GM12874 (cell line): ENCODE data around the gene COQ4.

Experiments used
- TF ChIP-seq, protein P1 (sequence below): IDR thresholded peaks from 2 replicates; pipeline ENCODE4 v1.5.1; 2011; ENCODE audit warnings: low read depth, mild to moderate bottlenecking, control low read depth, low read length, moderate library complexity; ENCODE audit not compliant: insufficient read depth

COQ4 gene

GRCh38 chr9:128316421-128316820, 6.2 kb upstream of the COQ4 start:
- TF ChIP-seq, protein P1, sequence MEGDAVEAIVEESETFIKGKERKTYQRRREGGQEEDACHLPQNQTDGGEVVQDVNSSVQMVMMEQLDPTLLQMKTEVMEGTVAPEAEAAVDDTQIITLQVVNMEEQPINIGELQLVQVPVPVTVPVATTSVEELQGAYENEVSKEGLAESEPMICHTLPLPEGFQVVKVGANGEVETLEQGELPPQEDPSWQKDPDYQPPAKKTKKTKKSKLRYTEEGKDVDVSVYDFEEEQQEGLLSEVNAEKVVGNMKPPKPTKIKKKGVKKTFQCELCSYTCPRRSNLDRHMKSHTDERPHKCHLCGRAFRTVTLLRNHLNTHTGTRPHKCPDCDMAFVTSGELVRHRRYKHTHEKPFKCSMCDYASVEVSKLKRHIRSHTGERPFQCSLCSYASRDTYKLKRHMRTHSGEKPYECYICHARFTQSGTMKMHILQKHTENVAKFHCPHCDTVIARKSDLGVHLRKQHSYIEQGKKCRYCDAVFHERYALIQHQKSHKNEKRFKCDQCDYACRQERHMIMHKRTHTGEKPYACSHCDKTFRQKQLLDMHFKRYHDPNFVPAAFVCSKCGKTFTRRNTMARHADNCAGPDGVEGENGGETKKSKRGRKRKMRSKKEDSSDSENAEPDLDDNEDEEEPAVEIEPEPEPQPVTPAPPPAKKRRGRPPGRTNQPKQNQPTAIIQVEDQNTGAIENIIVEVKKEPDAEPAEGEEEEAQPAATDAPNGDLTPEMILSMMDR: no peak

- TF ChIP-seq, protein P1: no peak
Measured at GRCh38 chr9:128317629-128318028, 5.0 kb upstream of the COQ4 start.

GRCh38 chr9:128321343-128321742, 1.3 kb upstream of the COQ4 start:
- TF ChIP-seq, protein P1: no peak

DNA sequence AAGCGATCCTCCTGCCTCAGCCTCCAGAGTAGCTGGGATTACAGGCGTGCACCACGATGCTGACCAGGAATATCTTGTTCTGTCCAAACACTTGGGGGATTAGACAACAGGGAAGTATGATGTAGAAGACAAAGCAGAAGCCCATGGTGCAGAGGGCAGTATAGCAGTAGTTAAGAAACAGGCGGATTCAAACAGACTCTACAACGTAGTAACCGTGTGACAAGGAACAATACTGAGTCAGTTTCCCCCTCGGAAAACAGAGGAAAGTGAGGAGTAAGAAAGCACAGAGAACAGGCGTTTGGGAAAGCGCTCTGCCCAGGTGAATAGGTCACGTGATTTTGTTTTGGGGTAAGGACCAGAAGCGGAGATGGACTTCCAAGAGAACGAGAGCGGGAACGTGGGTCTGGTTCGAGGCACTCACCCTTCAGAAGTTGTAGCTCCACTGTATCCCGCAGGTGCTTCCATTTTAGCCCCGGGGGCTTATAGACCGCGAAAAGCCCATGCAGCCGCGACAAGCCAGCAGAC, 698 bp upstream of the COQ4 start:
- TF ChIP-seq, protein P1: no peak

- TF ChIP-seq, protein P1: no peak
Measured at GRCh38 chr9:128323212-128323730, 632 bp downstream of the COQ4 start.

DNA sequence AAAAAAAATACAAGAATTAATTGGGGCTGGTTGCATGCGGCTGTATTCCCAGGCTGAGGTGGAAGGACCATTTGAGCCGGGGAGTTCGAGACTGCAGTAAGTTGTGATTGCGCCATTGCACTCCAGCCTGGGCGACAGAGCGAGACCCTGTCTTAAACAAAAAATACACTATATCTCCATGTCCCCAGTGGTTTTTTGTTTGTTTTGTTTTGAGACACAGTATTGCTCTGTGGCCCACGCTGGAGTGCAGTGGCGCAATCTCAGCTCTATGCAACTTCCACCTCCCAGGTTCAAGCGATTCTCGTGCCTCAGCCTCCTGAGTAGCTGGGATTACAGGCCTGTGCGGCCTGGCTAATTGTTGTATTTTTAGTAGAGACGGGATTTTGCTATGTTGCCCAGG, 1.2 kb downstream of the COQ4 start:
- TF ChIP-seq, protein P1: no peak

DNA sequence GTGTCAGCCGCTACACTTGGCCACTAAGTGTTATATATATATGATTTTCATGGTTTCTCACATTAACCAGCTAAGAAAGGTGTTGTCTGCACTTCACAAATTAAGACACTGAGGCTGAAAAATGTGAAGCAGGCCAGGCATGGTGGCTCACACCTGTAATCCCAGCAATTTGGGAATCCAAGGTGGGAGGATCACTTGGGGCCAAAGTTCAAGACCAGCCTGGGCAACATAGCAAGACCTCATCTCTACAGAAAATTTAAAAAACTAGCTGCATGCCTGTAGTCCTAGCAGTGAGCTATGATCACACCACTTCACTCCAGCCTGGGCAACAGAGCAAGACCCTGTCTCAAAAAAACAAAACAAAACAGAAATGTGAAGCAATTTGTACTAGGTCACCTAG, 1.8 kb downstream of the COQ4 start:
- TF ChIP-seq, protein P1: no peak
